Epithelial cell of prostate (primary cell): Measurements from ENCODE around the gene NOG.

Experiments used
- DNase-seq: peaks from one replicate; pipeline ENCODE4 v3.0.0-alpha.2; 2011; ENCODE audit warnings: low read depth, low spot score
- H3K27ac ChIP-seq: fragments of 450-650 bp; 2 replicates; pipeline ENCODE4 v1.5.1; 2017; ENCODE audit warnings: mild to moderate bottlenecking

Gene NOG

GRCh38 chr17:56596691-56597494 is 3.4 kb downstream of the NOG start:
- H3K27ac ChIP-seq = no peak overlapping the region
- DNase-seq = no peak

GRCh38 chr17:56597495-56597990 is 4.0 kb downstream of the NOG start:
- no peak for DNase-seq
- H3K27ac ChIP-seq = no peak overlapping the region

- DNase-seq = no peak
- no peak overlapping the region for H3K27ac ChIP-seq
Measured at GRCh38 chr17:56598466-56598865, 5.0 kb downstream of the NOG start.

GRCh38 chr17:56599088-56599487 is 5.6 kb downstream of the NOG start:
- no peak for DNase-seq

DNA sequence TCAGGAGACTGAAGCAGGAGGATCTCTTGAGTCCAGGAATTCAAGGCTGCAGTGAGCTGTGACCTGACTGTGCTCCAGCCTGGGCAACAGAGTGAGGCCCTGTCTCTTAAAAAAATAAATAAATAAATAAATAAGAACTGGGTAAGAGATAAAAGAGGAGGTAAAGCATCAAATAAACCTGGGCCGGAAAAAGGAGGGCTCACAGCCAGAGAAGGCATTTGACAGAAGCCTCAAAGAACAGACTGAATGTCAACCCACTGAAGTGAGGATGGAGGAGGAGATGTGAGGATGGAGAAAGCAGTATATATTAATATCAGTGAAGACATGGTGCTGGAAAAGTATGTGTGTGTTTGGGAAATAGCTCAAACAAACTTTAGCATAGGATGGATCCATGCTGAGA is 6.1 kb downstream of the NOG start:
- no peak for DNase-seq
- H3K27ac ChIP-seq = no peak overlapping the region

More at GRCh38 chr17:56599088-56599487, 5.6 kb downstream of the NOG start:
- H3K27ac ChIP-seq = no peak overlapping the region

DNA sequence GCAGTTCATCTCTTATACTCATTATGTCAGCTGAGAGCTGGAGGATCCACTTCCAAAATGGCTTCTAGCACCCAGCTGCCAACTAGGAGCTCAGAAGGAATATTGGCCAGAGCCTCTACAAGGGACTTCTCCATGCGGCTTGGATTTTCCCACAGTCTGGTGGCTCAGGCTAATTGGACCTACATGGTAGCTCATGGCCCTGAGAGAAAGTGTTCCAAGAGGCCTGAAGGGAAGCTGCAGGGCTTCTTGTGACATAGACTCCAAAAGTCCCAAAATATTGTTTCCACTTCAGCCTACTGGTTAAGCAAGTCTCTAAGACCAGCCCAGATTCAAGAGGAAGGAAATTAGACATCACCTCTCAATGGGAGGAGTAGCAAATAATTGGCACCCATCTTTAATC is 6.8 kb downstream of the NOG start:
- H3K27ac ChIP-seq = no peak overlapping the region

GRCh38 chr17:56601591-56601990 is 8.1 kb downstream of the NOG start:
- no peak overlapping the region for H3K27ac ChIP-seq
- DNase-seq = no peak

More for the DNA sequence above, 6.8 kb downstream of the NOG start:
- no peak for DNase-seq

GRCh38 chr17:56602292-56603130 is 9.0 kb downstream of the NOG start:
- DNase-seq = no peak
- H3K27ac ChIP-seq = no peak overlapping the region

- no peak overlapping the region for H3K27ac ChIP-seq
- DNase-seq = no peak
Measured at GRCh38 chr17:56603486-56604238, 10.2 kb downstream of the NOG start.

- H3K27ac ChIP-seq = no peak overlapping the region
Measured at GRCh38 chr17:56604691-56605290, 11.3 kb downstream of the NOG start.

GRCh38 chr17:56608944-56609343 is 15.4 kb downstream of the NOG start:
- no peak for DNase-seq
- H3K27ac ChIP-seq = no peak overlapping the region

More at GRCh38 chr17:56604691-56605290, 11.3 kb downstream of the NOG start:
- DNase-seq = no peak

GRCh38 chr17:56610321-56610720 is 16.8 kb downstream of the NOG start:
- no peak overlapping the region for H3K27ac ChIP-seq
- no peak for DNase-seq

DNA sequence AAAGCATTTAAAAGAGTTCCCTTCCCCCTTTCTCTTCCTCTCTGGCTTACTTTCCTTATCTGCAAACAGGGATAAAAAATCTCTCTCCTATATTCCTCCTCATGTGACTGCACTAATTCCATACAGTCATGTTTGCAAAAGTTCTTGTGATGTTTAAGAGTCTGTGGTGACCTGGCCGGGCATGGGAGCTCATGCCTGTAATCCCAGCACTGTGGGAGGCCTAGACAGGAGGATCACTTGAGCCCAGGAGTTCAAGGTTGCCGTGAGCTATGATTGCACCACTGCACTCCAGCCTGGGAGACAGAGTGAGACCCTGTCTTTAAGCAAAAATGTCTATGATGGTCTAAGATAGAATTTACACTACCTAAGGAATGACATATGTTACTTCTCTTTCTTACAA is 19.6 kb downstream of the NOG start:
- no peak overlapping the region for H3K27ac ChIP-seq
- no peak for DNase-seq

GRCh38 chr17:56614522-56614921 is 21.0 kb downstream of the NOG start:
- no peak for DNase-seq
- no peak overlapping the region for H3K27ac ChIP-seq

- H3K27ac ChIP-seq = no peak overlapping the region
- no peak for DNase-seq
Measured at GRCh38 chr17:56616239-56616638, 22.7 kb downstream of the NOG start.

DNA sequence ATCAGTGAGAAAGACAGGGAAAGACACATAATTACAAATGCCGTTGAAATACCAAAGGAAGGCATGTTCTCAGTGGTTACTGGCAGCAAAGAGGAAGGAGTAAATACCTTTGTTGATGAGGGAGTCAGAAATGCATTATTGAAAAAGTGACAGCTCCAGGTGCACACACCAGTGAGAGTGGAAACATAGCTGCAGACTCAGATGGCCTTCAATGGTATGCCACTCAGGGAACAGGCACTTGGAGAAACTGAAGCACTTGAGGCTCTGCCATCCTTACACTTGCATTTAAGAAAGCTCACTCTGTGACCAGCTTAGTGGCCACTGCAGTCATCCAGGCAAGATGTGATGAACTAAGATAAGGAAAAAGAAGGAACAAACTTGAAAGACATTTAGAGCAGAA is 29.9 kb downstream of the NOG start:
- H3K27ac ChIP-seq = no peak overlapping the region
- no peak for DNase-seq

DNA sequence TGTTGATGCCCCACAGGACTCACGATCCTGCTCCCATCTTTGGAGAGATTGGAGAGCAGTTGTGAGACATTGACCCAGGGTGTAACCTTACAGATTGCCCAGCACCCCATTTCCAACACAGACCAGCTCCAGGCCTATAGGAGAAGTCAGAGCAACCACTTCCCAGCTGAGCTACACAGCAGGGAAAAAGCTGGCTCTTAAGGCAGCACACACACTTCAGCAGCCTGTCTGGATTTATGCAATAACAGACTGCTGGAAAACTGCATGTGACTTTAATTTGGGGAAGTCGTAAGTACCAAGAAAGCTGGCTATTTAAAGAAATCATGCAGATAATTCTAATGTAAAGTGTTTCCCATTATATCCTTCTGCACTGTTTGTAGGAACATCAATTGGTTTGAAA is 30.8 kb downstream of the NOG start:
- H3K27ac ChIP-seq = no peak overlapping the region
- no peak for DNase-seq

DNA sequence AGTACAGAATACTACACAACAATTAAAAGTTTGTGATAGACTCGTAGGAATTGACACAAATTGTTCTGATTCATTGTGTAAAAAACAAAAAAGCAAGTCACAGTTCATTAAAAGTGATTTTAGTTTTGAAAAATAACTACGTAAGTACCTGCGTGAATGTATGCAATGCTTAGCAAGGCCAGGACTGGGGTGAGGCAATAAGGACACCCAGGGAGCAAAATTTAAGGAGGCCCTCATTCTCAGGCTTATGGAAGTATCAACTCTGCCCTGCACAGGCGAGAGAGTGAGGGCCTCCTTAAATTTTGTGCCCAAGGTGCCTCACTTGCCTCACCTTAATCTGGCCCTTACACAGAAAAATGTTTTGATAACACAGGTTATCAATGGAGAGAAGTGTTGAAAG is 31.4 kb downstream of the NOG start:
- no peak overlapping the region for H3K27ac ChIP-seq
- no peak for DNase-seq

GRCh38 chr17:56629531-56630075 is 36.1 kb downstream of the NOG start:
- DNase-seq = no peak

DNA sequence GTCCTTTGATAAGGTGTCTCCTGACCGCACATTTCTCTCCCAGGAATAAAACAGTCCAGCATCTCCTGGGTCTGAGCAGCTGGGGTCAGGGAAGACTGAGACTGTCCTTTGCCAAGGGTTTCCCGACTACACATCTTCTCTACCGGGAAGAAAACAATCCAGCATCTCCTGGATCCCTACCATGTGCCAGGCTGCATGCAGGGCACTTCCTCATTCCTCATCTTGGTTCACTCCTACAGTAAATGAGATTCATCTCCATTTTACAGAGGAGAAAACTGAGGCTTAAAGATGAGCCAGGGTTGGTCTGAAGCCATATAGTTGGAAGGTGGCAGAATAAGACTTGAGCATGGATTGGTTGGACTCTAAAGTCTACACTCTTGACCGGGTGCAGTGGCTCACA is 36.7 kb downstream of the NOG start:
- no peak for DNase-seq
- no peak overlapping the region for H3K27ac ChIP-seq

More at GRCh38 chr17:56629531-56630075, 36.1 kb downstream of the NOG start:
- H3K27ac ChIP-seq = no peak overlapping the region
